Ovary (tissue), 9 donors: ENCODE data around the gene NCF2. TPM values are rescaled to one million over a fixed set of nuclear protein-coding genes. Genes with fewer than 3 reads are reported as not detected.

Experiments used
- DNase-seq, 5 donors: peaks; one replicate each; pipeline ENCODE4 v3.0.0-alpha.2; 2019 to 2020
- H3K27ac ChIP-seq, 2 donors: fragments of 200-600 bp; one replicate each; pipeline versions ENCODE4 v1.5.1 to v1.8.0; 2019 to 2022
- H3K27me3 ChIP-seq: fragments of 200-600 bp; one replicate; pipeline ENCODE4 v1.8.0; 2022
- H3K36me3 ChIP-seq: fragments of 200-600 bp; sonication (generic); one replicate; pipeline ENCODE4 v1.5.1; 2019
- H3K4me1 ChIP-seq: one replicate; pipeline ENCODE4 v1.8.1; 2013; ENCODE audit warnings: mild to moderate bottlenecking, moderate library complexity; ENCODE audit not compliant: insufficient read depth
- H3K4me3 ChIP-seq: fragments of 200-600 bp; sonication (generic); one replicate; pipeline ENCODE4 v1.5.1; 2017
- H3K9me3 ChIP-seq, 2 donors: fragments of 200-600 bp in 1 of 2; sonication (generic) in 1 of 2; one replicate each; pipeline versions ENCODE4 v1.5.1 to v1.8.1; 2013 to 2019; ENCODE audit warnings: mild to moderate bottlenecking in 1 of 2, moderate library complexity in 1 of 2
- EP300 ChIP-seq: sonication (generic); formaldehyde crosslinking; IDR thresholded peaks from one replicate; pipeline ENCODE4 v1.6.1; 2017; ENCODE audit warnings: antibody characterized with exemption
- POLR2A ChIP-seq: fragments of 450-650 bp; IDR thresholded peaks from one replicate; pipeline ENCODE4 v1.6.1; 2017; ENCODE audit warnings: antibody characterized with exemption, mild to moderate bottlenecking, moderate library complexity
- WGBS, 3 donors: extraction: QIAGEN DNeasy Blood & Tissue Kit in 1 of 3; methylation state at CpG; one replicate each; pipeline versions ENCODE4 v1.1.5 to v1.1.7; 2013 to 2017; 5-methylcytosine and 5-hydroxymethylcytosine counted together
- intact Hi-C, 4 donors: fragments of 100-400 bp; cut with DNase I; formaldehyde crosslinking; loops; one replicate each; pipeline versions ENCODE4 v1.11.0 to v1.15.1; 2022 to 2023
- polyA plus RNA-seq, 2 donors: library from polyadenylated mRNA; stranded (reverse); fragments of 200-250 nt in 1 of 2; fragments of 350-450 nt in 1 of 2; fragmentation: Illumina TruSeq in 1 of 2; extraction: RNeasy Lipid Tissue Mini Kit (QIAGEN cat#74804) in 1 of 2; gene quantifications; one replicate each; pipeline ENCODE4 v1.2.3, GENCODE V29; 2013 to 2014
- total RNA-seq, 7 donors: library from RNA; depleted of rRNA in 2 of 7; stranded (reverse); fragments of >200 nt in 2 of 7; fragmentation: NEBNext Ultra II Directional in 3 of 7; extraction: Animal tissue kit (Norgen Biotek cat#: 25700) in 3 of 7; gene quantifications; one replicate each; pipeline versions ENCODE4 v1.1.0 to v1.2.4, GENCODE V29; 2016 to 2023
- TF ChIP-seq, protein P1 (sequence below), 3 donors: fragments of 450-650 bp in 2 of 3; fragments of 200-600 bp in 1 of 3; IDR thresholded peaks; one replicate each; pipeline versions ENCODE4 v1.5.1 to v1.8.0; 2016 to 2022; ENCODE audit warnings: antibody characterized with exemption in 3 of 3, mild to moderate bottlenecking in 1 of 3
- donor health status: DM: no; HTN: no; CAD: no; lungs with moderate emphysema.
- donor health status: DM: no; HTN: no; CAD: no.
- donor health status: Bipolar disorder and iron deficiency.
- donor health status: DM: yes; HTN: yes; CAD: no.
- donor health status: DM: no; HTN: no; CAD: no.
- donor health status: DM: yes; HTN: yes; CAD: no.

Gene NCF2
- total and polyA plus RNA-seq, 9 donors: 1.9 to 15.9 (median 3.2) TPM

DNA sequence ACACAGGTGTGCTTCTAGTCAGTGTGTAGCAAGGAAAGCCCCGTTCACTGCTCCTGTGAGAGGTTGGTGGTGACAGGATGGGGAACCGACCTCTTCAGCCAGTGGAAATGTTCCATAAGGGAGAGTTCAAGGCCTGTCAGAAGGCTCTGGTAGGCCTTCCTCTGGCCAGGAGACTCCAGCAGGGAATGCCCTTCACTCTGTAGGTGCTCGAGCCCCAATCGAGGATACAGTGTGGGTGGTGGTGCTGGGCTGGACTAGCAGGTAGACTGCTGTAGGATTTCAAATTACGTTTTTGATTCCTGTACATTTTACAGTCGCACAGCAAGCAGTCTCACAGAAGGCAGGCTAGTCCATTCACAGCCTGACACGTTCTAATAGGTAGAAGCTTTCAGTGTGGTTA lies 37.8 kb downstream of the NCF2 start:
- 86 to 92% (median 89%) methylated on average over 7 of the region's 7 CpGs for WGBS, 3 donors
- no peak for DNase-seq
- H3K4me3 ChIP-seq: no peak overlapping the region
- H3K4me1 ChIP-seq: peaks cover 4% of the 10 kb centered on the region
- no peaks in the 10 kb centered on the region for H3K9me3 ChIP-seq
- TF ChIP-seq, protein P1, sequence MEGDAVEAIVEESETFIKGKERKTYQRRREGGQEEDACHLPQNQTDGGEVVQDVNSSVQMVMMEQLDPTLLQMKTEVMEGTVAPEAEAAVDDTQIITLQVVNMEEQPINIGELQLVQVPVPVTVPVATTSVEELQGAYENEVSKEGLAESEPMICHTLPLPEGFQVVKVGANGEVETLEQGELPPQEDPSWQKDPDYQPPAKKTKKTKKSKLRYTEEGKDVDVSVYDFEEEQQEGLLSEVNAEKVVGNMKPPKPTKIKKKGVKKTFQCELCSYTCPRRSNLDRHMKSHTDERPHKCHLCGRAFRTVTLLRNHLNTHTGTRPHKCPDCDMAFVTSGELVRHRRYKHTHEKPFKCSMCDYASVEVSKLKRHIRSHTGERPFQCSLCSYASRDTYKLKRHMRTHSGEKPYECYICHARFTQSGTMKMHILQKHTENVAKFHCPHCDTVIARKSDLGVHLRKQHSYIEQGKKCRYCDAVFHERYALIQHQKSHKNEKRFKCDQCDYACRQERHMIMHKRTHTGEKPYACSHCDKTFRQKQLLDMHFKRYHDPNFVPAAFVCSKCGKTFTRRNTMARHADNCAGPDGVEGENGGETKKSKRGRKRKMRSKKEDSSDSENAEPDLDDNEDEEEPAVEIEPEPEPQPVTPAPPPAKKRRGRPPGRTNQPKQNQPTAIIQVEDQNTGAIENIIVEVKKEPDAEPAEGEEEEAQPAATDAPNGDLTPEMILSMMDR (IDR thresholded peaks at IDR 0.05): no peak
- no peak for TF ChIP-seq POLR2A
- TF ChIP-seq EP300: no peak
- no peak overlapping the region for H3K27ac ChIP-seq
- no peaks in the 10 kb centered on the region for H3K36me3 ChIP-seq
- intact Hi-C loops: no loop called here
- H3K27me3 ChIP-seq: no peaks in the 10 kb centered on the region

DNA sequence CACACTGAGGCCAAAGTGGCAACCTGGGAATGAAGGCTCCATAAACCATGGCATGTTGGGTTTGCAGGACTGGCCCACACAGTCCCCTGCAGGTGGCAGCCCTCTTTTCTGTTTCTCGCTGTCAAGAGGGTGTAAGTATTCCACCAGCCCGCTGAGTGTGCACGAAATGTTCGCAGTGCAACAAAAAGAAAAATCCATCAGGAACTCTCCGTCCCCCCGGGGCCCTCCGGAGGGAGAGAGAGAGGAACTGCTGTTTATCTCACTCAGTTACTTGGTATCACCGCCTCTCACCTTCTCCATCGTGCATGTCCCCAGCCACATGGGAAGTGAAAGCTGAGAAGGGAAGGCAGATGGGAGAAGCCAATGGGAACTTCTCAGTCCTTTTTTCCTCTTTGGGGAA lies 38.3 kb downstream of the NCF2 start:
- Histone ChIP-seq H3K27me3 (no peaks in the 10 kb centered on the region), H3K27ac (no peak overlapping the region), H3K9me3 (no peaks in the 10 kb centered on the region), H3K4me3 (no peak overlapping the region), H3K4me1 (peaks cover 4% of the 10 kb centered on the region), H3K36me3 (no peaks in the 10 kb centered on the region)
- DNase-seq: no peak
- intact Hi-C loops: no loop called here
- TF ChIP-seq, protein P1 (IDR thresholded peaks at IDR 0.05): no peak
- TF ChIP-seq POLR2A (no peak), EP300 (no peak)
- WGBS, 3 donors: 82 to 91% (median 88%) methylated on average over 9 of the region's 9 CpGs

DNA sequence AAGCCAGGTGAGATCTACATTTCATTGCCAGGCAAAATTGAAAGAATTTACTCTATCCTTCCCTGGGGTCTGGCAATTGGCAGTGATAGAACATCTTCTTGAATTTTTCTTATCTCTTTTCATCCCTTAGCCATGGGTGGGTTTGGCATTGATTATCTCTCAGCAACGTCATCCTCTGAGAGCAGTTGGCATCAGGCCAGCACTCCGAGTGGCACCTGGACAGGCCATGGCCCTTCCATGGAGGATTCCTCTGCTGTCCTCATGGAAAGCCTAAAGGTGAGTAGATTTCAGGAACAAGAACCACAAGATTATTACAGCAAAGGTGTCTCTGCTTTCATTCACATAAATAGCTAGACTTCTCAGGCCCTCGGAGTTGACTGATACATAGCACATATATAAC lies 39.3 kb downstream of the NCF2 start:
- Histone ChIP-seq H3K9me3 (no peaks in the 10 kb centered on the region), H3K36me3 (no peaks in the 10 kb centered on the region), H3K27ac (no peak overlapping the region), H3K4me1 (peaks cover 4% of the 10 kb centered on the region), H3K27me3 (no peaks in the 10 kb centered on the region), H3K4me3 (no peak overlapping the region)
- 33 to 42% (median 41%) methylated on average over 3 of the region's 3 CpGs for WGBS, 3 donors
- no peak for TF ChIP-seq POLR2A
- TF ChIP-seq EP300: no peak
- TF ChIP-seq, protein P1 (IDR thresholded peaks at IDR 0.05): no peak
- DNase-seq: no peak
- intact Hi-C loops: no loop called here

DNA sequence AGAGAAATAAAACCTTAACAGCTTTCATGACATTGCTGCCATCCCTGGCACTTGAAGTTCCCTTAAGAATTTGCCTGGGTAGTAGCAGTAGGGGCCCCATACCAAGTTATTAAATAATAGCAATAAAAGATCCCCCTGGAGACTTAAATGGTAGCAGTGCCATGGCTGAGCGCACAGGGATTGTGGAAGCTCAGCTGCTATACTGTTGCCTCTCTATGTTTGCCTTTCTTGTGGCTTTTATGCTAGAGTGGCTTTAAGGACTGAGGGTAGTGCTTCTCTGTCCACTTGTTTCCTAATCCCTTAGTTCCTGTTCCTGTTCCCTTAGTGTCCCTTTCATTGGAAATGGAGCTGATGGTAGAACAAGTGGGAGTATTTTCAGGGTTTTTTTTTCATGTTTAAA lies 42.1 kb downstream of the NCF2 start:
- no peak for DNase-seq
- WGBS, 3 donors: 89 to 100% (median 97%) methylated on average over 1 of the region's 1 CpG
- intact Hi-C loops: loop anchor here in 1 of 4 donors (10.0 kb wide), 1 partner anchor 73 kb away; the partner anchor contains the start of gene SMG7

More for the DNA sequence above, 42.1 kb downstream of the NCF2 start:
- Histone ChIP-seq H3K4me3 (no peak overlapping the region), H3K36me3 (no peaks in the 10 kb centered on the region), H3K4me1 (no peaks in the 10 kb centered on the region), H3K27ac (no peak overlapping the region), H3K27me3 (no peaks in the 10 kb centered on the region), H3K9me3 (no peaks in the 10 kb centered on the region)
- TF ChIP-seq, protein P1 (IDR thresholded peaks at IDR 0.05): no peak
- TF ChIP-seq EP300: no peak
- no peak for TF ChIP-seq POLR2A
